MM.1S (cell line): ENCODE results near the gene LINC01488.

ENCODE experiments used
- CTCF ChIP-seq: fragments of 300-600 bp; sonication (generic); IDR thresholded peaks from 2 replicates; pipeline ENCODE4 v1.5.1; 2016; ENCODE audit warnings: antibody characterized with exemption, low read length, mixed read lengths
- EZH2phosphoT487 ChIP-seq: fragments of 300-600 bp; sonication (generic); IDR thresholded peaks from 2 replicates; pipeline ENCODE4 v1.6.1; 2018; ENCODE audit warnings: antibody characterized with exemption, low read length

GRCh38 chr11:69440876-69441275 lies 40.6 kb upstream of the LINC01488 start:
- TF ChIP-seq CTCF (no peak), EZH2phosphoT487 (no peak)
